Osteoblast (primary cell): ENCODE measurements around the gene CNPPD1. TPM values are rescaled to one million over a fixed set of nuclear protein-coding genes. Genes with fewer than 3 reads are reported as not detected.

Experiments
- DNase-seq: peaks from one replicate; pipeline ENCODE4 v3.0.0; 2011; ENCODE audit warnings: low spot score, mixed read lengths; ENCODE audit not compliant: insufficient read length; ENCODE audit errors: missing footprints
- H2AFZ ChIP-seq: 2 replicates; pipeline ENCODE4 v1.6.0; 2011; ENCODE audit warnings: mild to moderate bottlenecking, low read length
- H3K27ac ChIP-seq: 2 replicates; pipeline ENCODE4 v1.5.1; 2011; ENCODE audit warnings: mild to moderate bottlenecking, low read depth, low read length, moderate library complexity
- H3K27me3 ChIP-seq: 2 replicates; pipeline ENCODE4 v1.6.0; 2012; ENCODE audit warnings: mild to moderate bottlenecking, control low read depth, inconsistent platforms, low read length, moderate library complexity; ENCODE audit not compliant: insufficient read depth
- H3K36me3 ChIP-seq: 2 replicates; pipeline ENCODE4 v1.5.1; 2011; ENCODE audit warnings: mild to moderate bottlenecking, low read length, control low read depth, moderate library complexity; ENCODE audit not compliant: insufficient read depth
- H3K4me1 ChIP-seq: 2 replicates; pipeline ENCODE4 v1.5.1; 2011; ENCODE audit warnings: mild to moderate bottlenecking, low read length, control low read depth, moderate library complexity; ENCODE audit not compliant: insufficient read depth
- H3K4me2 ChIP-seq: 2 replicates; pipeline ENCODE4 v1.6.0; 2011; ENCODE audit warnings: mild to moderate bottlenecking, low read length; ENCODE audit not compliant: insufficient read depth
- H3K4me3 ChIP-seq: fragments of 200-600 bp; sonication (generic); 3 replicates; pipeline ENCODE4 v1.5.1; 2012; ENCODE audit warnings: mild to moderate bottlenecking, low read length, inconsistent platforms; ENCODE audit not compliant: insufficient read depth
- H3K79me2 ChIP-seq: 2 replicates; pipeline ENCODE4 v1.6.0; 2012; ENCODE audit warnings: mild to moderate bottlenecking, low read length, control low read depth, inconsistent platforms; ENCODE audit not compliant: insufficient read depth
- H3K9me3 ChIP-seq: 2 replicates; pipeline ENCODE4 v1.5.1; 2011; ENCODE audit warnings: low read depth, low read length, control low read depth
- H4K20me1 ChIP-seq: 2 replicates; pipeline ENCODE4 v1.6.0; 2012; ENCODE audit warnings: mild to moderate bottlenecking, low read length, control low read depth; ENCODE audit not compliant: insufficient read depth
- total RNA-seq: library from RNA; depleted of rRNA; stranded (reverse); fragments of >200 nt; gene quantifications from 2 replicates; pipeline ENCODE4 v1.2.3, GENCODE V29; 2012
- TF ChIP-seq, protein P1 (sequence below): IDR thresholded peaks from 2 replicates; pipeline ENCODE4 v1.5.1; 2011; ENCODE audit warnings: mild to moderate bottlenecking, low read depth, low read length, moderate library complexity; ENCODE audit errors: extremely low read depth

Gene CNPPD1
- total RNA-seq, 1 donor, result 26.1 TPM

DNA sequence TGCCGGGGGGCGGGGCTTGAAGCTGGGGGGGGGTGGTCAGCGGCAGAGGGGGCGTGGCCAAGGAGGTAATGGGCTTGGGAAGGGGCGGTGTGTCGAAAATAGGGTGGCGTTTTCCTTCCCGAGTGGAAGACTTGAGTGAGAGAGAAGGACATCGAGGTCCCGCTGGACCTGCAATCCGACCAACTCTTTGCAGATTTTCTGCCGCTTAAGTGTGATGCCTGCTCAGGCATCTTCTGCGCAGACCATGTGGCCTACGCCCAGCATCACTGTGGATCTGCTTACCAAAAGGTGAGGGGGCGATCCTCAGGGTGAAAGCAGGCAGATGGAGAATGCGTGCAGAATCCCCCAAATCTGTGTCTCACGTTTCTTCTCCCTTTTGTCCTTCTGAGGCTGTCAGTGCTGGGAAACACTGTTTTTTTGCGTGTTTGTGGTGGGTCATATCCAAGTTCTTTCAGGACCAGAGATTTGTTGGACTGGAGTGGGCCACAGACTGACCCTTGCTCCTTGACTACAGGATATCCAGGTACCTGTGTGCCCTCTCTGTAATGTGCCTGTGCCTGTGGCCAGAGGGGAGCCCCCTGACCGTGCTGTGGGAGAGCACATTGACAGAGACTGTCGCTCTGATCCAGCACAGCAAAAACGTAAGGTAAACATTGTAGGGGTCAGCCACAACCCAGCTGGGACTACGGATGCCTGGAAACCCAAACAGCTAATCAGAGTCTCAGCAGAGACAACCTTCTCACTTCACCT is 30.6 kb upstream of the CNPPD1 start:
- H4K20me1 ChIP-seq, result no peaks in the 10 kb centered on the region
- peak overlapping the region; percentile 100 for H3K4me2 ChIP-seq
- peak; percentile 58 for DNase-seq
- H3K27me3 ChIP-seq, result no peaks in the 10 kb centered on the region
- H3K4me3 ChIP-seq, result peak overlapping the region; percentile 80
- TF ChIP-seq, protein P1, sequence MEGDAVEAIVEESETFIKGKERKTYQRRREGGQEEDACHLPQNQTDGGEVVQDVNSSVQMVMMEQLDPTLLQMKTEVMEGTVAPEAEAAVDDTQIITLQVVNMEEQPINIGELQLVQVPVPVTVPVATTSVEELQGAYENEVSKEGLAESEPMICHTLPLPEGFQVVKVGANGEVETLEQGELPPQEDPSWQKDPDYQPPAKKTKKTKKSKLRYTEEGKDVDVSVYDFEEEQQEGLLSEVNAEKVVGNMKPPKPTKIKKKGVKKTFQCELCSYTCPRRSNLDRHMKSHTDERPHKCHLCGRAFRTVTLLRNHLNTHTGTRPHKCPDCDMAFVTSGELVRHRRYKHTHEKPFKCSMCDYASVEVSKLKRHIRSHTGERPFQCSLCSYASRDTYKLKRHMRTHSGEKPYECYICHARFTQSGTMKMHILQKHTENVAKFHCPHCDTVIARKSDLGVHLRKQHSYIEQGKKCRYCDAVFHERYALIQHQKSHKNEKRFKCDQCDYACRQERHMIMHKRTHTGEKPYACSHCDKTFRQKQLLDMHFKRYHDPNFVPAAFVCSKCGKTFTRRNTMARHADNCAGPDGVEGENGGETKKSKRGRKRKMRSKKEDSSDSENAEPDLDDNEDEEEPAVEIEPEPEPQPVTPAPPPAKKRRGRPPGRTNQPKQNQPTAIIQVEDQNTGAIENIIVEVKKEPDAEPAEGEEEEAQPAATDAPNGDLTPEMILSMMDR, result no peak
- peak overlapping the region; percentile 7 for H2AFZ ChIP-seq
- H3K79me2 ChIP-seq, result peaks cover 3% of the 10 kb centered on the region
- peaks cover 35% of the 10 kb centered on the region for H3K36me3 ChIP-seq
- no peaks in the 10 kb centered on the region for H3K9me3 ChIP-seq
- peaks cover 18% of the 10 kb centered on the region for H3K4me1 ChIP-seq
- H3K27ac ChIP-seq, result peak overlapping the region; percentile 37

DNA sequence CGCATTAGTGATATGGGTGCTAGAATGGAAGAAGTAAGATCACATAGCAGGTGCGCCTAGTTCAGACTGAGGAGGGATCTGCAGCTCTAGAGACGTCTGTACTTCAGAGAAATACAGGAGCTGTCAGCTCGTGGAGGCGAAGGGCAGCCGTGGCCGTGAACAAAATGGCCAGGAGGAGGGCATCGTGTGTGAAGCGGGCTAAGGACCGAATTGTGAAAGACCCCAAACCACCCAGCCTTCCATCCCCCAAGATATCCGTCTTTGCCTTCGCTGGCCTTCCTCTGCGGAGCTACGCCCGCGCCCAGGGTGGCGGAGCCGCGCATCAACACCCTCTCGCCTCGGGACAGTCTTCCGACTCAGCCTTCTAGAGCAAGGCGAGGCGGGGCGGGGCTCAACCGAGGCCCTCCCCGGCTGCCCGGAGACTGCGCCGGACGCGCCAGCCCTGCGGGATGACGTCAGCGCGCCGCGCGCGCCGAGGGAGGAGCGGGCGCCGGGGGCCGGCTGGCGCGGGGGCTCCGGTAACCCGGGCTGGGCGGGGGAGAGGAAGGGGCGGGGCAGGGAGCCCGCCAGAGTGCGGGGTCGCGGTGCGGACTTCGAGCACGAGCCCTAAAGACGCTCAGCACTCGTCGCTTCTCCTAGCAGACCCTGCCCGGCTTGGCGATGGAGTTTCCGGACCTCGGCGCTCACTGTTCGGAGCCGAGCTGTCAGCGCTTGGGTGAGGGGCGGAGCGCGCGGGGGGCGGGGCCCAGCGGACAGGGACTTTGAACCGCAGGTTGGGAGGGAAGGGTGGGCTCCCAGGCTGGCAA is 29.8 kb upstream of the CNPPD1 start, which contains the start of gene ZFAND2B:
ZFAND2B (plus strand) TSS at position 455 of the 806 bp plus-strand sequence; CDS start at position 661, 206 bp downstream.
- H3K4me1 ChIP-seq, result peaks cover 18% of the 10 kb centered on the region
- TF ChIP-seq, protein P1, result no peak
- peak within 1 kb of the TSS; percentile 95 for H2AFZ ChIP-seq
- H3K27ac ChIP-seq, result peak within 1 kb of the TSS; percentile 54
- H3K4me2 ChIP-seq, result peak within 1 kb of the TSS; percentile 100
- DNase-seq, result peak; percentile 100
- H3K27me3 ChIP-seq, result no peaks in the 10 kb centered on the region
- no peaks in the 10 kb centered on the region for H3K9me3 ChIP-seq
- peak within 1 kb of the TSS; percentile 80 for H3K4me3 ChIP-seq
- H4K20me1 ChIP-seq, result no peaks in the 10 kb centered on the region
- H3K79me2 ChIP-seq, result peaks cover 3% of the 10 kb centered on the region
- H3K36me3 ChIP-seq, result peaks cover 32% of the 10 kb centered on the region

DNA sequence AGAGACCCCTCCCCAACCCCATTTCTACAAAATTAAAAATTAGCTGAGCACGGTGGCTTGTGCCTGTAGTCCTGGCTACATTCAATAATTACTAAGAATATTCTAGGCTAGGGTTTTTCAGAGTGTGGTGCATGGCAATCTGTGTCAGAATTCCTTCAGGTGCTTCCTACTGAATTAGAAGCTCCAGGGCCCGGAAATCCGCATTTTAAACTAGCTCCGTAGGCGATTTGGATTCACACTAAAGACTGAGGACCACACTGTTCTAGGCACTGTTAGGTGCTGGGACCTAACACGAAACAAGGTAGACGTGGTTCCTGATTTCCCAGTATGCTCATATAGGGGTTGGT is 29.2 kb upstream of the CNPPD1 start:
- Histone ChIP-seq H3K9me3 (no peaks in the 10 kb centered on the region), H4K20me1 (no peaks in the 10 kb centered on the region), H3K4me1 (peaks cover 18% of the 10 kb centered on the region), H2AFZ (peak overlapping the region; percentile 95), H3K4me2 (peak overlapping the region; percentile 100), H3K4me3 (peak overlapping the region; percentile 80), H3K27me3 (no peaks in the 10 kb centered on the region), H3K36me3 (peaks cover 28% of the 10 kb centered on the region), H3K27ac (peak overlapping the region; percentile 54), H3K79me2 (peaks cover 3% of the 10 kb centered on the region)
- TF ChIP-seq, protein P1, result no peak
- no peak for DNase-seq

DNA sequence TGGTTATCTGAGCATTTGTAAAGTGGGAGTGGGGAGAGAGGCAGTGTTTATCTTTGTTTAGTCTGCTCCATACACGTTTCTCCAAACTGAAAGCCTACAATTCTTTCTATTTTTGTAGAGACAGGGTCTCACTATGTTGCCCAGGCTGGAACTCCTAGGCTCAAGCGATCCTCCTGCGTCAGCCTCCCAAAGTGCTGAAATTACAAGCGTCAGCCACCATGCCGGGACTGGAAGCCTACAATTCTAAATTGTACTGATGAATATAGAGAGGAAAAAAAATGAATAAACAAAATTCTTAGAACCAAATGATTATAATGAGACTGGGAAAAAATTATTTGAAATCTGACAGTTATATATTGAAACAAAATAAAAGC is 28.4 kb upstream of the CNPPD1 start:
- no peaks in the 10 kb centered on the region for H3K9me3 ChIP-seq
- no peak overlapping the region for H3K4me3 ChIP-seq
- H3K27me3 ChIP-seq, result no peaks in the 10 kb centered on the region
- H3K4me1 ChIP-seq, result peaks cover 18% of the 10 kb centered on the region
- H4K20me1 ChIP-seq, result no peaks in the 10 kb centered on the region
- peaks cover 20% of the 10 kb centered on the region for H3K36me3 ChIP-seq
- no peak for DNase-seq
- H2AFZ ChIP-seq, result no peak overlapping the region
- H3K4me2 ChIP-seq, result no peak overlapping the region
- H3K79me2 ChIP-seq, result peaks cover 3% of the 10 kb centered on the region
- TF ChIP-seq, protein P1, result no peak
- H3K27ac ChIP-seq, result no peak overlapping the region
